ENCODE measurements around the gene FCRL4. TPM values are rescaled to one million over a fixed set of nuclear protein-coding genes. Genes with fewer than 3 reads are reported as not detected.

The FCRL4 gene
- total RNA-seq, 1 donor from 2014 or later: not detected

DNA sequence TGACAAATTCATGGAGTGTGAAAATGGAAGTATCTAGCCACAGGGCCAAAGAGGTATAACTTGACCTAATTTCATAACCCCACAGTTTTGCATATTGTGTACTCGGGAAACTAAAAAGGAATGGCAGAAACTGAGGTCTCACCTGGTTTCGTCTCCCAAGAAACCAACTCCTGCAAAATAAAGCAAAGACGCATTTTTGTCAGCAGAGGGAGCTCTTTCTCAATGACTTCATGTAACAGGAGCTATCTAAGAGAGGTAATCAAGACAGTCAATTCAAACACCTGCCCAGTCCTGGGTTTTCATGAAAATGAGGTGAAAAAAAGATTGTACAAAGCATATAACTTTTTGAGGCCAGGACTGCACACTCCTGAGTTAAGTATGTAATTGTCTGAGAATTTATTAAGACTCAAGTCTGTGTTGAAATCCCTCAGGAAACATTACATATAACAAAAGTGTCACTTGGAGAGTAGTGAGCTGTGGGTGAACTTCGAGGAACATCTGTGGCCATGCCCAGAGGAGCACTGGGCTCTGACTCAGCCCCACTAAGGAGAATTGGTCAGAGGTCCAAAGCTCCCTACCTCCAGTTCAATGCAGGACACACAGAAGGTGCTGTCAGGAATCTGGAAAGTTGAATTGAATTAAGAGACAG lies 17.6 kb downstream of the FCRL4 start:
- Mint-ChIP-seq H3K27me3 (ENCODE audit: unreplicated experiment) (peaks cover 3% of the 10 kb centered on the region), H3K4me3 (ENCODE audit: unreplicated experiment) (no peak overlapping the region), H3K36me3 (ENCODE audit: low read depth, unreplicated experiment) (no peaks in the 10 kb centered on the region), H3K9me3 (ENCODE audit: unreplicated experiment) (no peaks in the 10 kb centered on the region), H3K27ac (ENCODE audit: unreplicated experiment) (no peak overlapping the region), H3K4me1 (ENCODE audit: unreplicated experiment) (peaks cover 4% of the 10 kb centered on the region)
- peak; percentile 41 for DNase-seq (ENCODE audit: low spot score)
- TF ChIP-seq CTCF (IDR thresholded peaks at IDR 0.05; ENCODE audit: unreplicated experiment): peak; percentile 79

DNA sequence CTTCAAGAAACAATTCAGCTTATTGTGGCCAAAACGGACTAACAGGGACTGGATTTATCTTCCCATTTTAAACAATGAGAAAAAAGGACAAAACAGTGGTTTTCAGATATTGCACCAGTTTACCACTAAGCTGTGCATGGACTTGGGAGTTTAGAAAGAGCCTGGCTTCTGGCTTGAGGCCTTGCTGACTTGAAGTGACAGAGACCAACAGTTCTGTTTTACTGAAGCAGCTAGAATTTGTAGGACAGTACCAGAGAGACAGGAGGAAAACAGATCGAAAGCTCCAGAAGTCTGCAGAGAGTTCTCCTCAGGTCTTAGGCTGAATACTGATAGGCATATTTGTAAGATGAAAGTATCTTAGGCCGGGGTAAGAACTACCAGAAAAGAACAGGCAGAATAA lies 20.5 kb downstream of the FCRL4 start:
- H3K27me3 Mint-ChIP-seq (ENCODE audit: unreplicated experiment): peaks cover 3% of the 10 kb centered on the region
- no peaks in the 10 kb centered on the region for H3K9me3 Mint-ChIP-seq (ENCODE audit: unreplicated experiment)
- no peak overlapping the region for H3K27ac Mint-ChIP-seq (ENCODE audit: unreplicated experiment)
- no peaks in the 10 kb centered on the region for H3K36me3 Mint-ChIP-seq (ENCODE audit: low read depth, unreplicated experiment)
- no peak overlapping the region for H3K4me3 Mint-ChIP-seq (ENCODE audit: unreplicated experiment)
- no peak for TF ChIP-seq CTCF (IDR thresholded peaks at IDR 0.05; ENCODE audit: unreplicated experiment)
- peaks cover 4% of the 10 kb centered on the region for H3K4me1 Mint-ChIP-seq (ENCODE audit: unreplicated experiment)
- DNase-seq (ENCODE audit: low spot score): no peak

GRCh38 chr1:157575744-157576143 lies 22.1 kb downstream of the FCRL4 start:
- no peaks in the 10 kb centered on the region for H3K36me3 Mint-ChIP-seq (ENCODE audit: low read depth, unreplicated experiment)
- TF ChIP-seq CTCF (IDR thresholded peaks at IDR 0.05; ENCODE audit: unreplicated experiment): no peak

GRCh38 chr1:157574836-157575235 lies 23.0 kb downstream of the FCRL4 start:
- H3K9me3 Mint-ChIP-seq (ENCODE audit: unreplicated experiment): no peaks in the 10 kb centered on the region
- H3K4me1 Mint-ChIP-seq (ENCODE audit: unreplicated experiment): no peaks in the 10 kb centered on the region
- no peak for TF ChIP-seq CTCF (IDR thresholded peaks at IDR 0.05; ENCODE audit: unreplicated experiment)
- no peaks in the 10 kb centered on the region for H3K36me3 Mint-ChIP-seq (ENCODE audit: low read depth, unreplicated experiment)
- H3K27me3 Mint-ChIP-seq (ENCODE audit: unreplicated experiment): no peaks in the 10 kb centered on the region
- H3K4me3 Mint-ChIP-seq (ENCODE audit: unreplicated experiment): no peak overlapping the region
- no peak for DNase-seq (ENCODE audit: low spot score)
- no peak overlapping the region for H3K27ac Mint-ChIP-seq (ENCODE audit: unreplicated experiment)

More at GRCh38 chr1:157575744-157576143, 22.1 kb downstream of the FCRL4 start:
- H3K27ac Mint-ChIP-seq (ENCODE audit: unreplicated experiment): no peak overlapping the region
- no peak overlapping the region for H3K4me3 Mint-ChIP-seq (ENCODE audit: unreplicated experiment)
- H3K4me1 Mint-ChIP-seq (ENCODE audit: unreplicated experiment): no peaks in the 10 kb centered on the region
- no peak for DNase-seq (ENCODE audit: low spot score)
- no peaks in the 10 kb centered on the region for H3K9me3 Mint-ChIP-seq (ENCODE audit: unreplicated experiment)
- H3K27me3 Mint-ChIP-seq (ENCODE audit: unreplicated experiment): no peaks in the 10 kb centered on the region

GRCh38 chr1:157566484-157567300 lies 31.2 kb downstream of the FCRL4 start:
- H3K4me3 Mint-ChIP-seq (ENCODE audit: unreplicated experiment): no peak overlapping the region
- no peaks in the 10 kb centered on the region for H3K27me3 Mint-ChIP-seq (ENCODE audit: unreplicated experiment)
- TF ChIP-seq CTCF (IDR thresholded peaks at IDR 0.05; ENCODE audit: unreplicated experiment): no peak
- H3K36me3 Mint-ChIP-seq (ENCODE audit: low read depth, unreplicated experiment): no peaks in the 10 kb centered on the region
- no peaks in the 10 kb centered on the region for H3K9me3 Mint-ChIP-seq (ENCODE audit: unreplicated experiment)
- H3K27ac Mint-ChIP-seq (ENCODE audit: unreplicated experiment): no peak overlapping the region
- no peak for DNase-seq (ENCODE audit: low spot score)
- H3K4me1 Mint-ChIP-seq (ENCODE audit: unreplicated experiment): no peaks in the 10 kb centered on the region
